HFFc6 (cell line): ENCODE measurements around the gene AUTS2. TPM values are rescaled to one million over a fixed set of nuclear protein-coding genes. Genes with fewer than 3 reads are reported as not detected.

Experiments
- DNase-seq: peaks from one replicate; pipeline ENCODE4 v3.0.0-alpha.2; 2018
- H3K27ac Mint-ChIP-seq: 2 replicates; pipeline ENCODE4 v1.8.0; 2020; ENCODE audit warnings: mild to moderate bottlenecking, mixed read lengths
- H3K27me3 Mint-ChIP-seq: 2 replicates; pipeline ENCODE4 v1.8.0; 2021; ENCODE audit warnings: mild to moderate bottlenecking, moderate library complexity, mixed read lengths; ENCODE audit not compliant: insufficient read depth
- H3K36me3 Mint-ChIP-seq: 2 replicates; pipeline ENCODE4 v1.8.0; 2021; ENCODE audit warnings: low read depth, mixed read lengths
- H3K4me1 Mint-ChIP-seq: 2 replicates; pipeline ENCODE4 v1.8.0; 2020; ENCODE audit warnings: low read depth, mixed read lengths
- H3K4me3 Mint-ChIP-seq: 2 replicates; pipeline ENCODE4 v1.8.0; 2020; ENCODE audit warnings: mild to moderate bottlenecking, moderate library complexity, mixed read lengths
- H3K9me3 Mint-ChIP-seq: 2 replicates; pipeline ENCODE4 v1.8.0; 2020; ENCODE audit warnings: mild to moderate bottlenecking, mixed read lengths
- CTCF ChIP-seq: fragments of 200-600 bp; sonication (generic); IDR thresholded peaks from 2 replicates; pipeline ENCODE4 v1.5.0; 2021; ENCODE audit warnings: antibody characterized with exemption, mild to moderate bottlenecking
- total RNA-seq, 6 experiments: library from RNA; stranded (reverse); fragmentation: NEBNext Ultra II Directional; extraction: Animal tissue kit (Norgen Biotek cat#: 25700); gene quantifications; 2 replicates in 1 of 6; 3 replicates in 5 of 6; pipeline ENCODE4 v1.2.3, GENCODE V29; 2021

The AUTS2 gene
- total RNA-seq, 6 experiments from 2014 or later, result 0.02 to 0.19 (median 0.16) TPM; not detected in 2

GRCh38 chr7:70060298-70061068, 462.2 kb downstream of the AUTS2 start:
- no peak for DNase-seq
- Mint-ChIP-seq H3K9me3 (peaks cover 52% of the 10 kb centered on the region), H3K36me3 (peaks cover 4% of the 10 kb centered on the region; the same call in 1 of the 2 replicates), H3K27ac (no peak overlapping the region), H3K4me3 (no peak overlapping the region), H3K27me3 (peaks cover 1% of the 10 kb centered on the region; the same call in 1 of the 2 replicates), H3K4me1 (no peaks in the 10 kb centered on the region)
- TF ChIP-seq CTCF, result no peak

DNA sequence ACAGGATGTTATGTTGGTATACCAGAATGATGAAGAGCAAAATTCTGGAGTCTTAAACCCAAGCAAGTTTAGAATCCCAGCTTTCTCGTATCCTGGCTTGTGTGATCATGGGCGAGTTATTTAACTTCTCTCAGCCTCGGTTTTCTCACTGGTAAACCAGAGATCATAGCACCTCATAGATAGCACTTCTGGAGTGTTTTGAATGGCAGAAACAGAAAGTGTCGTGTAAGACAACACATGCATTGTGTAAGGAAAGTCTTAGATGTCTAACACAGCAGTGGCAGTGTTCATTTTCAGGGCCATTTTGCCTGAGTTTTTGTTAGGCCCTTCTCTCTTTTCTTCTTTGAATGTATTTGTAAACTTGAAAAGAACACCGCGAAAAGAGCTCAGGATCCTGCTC, 465.1 kb downstream of the AUTS2 start:
- no peak for TF ChIP-seq CTCF
- no peak for DNase-seq
- Mint-ChIP-seq H3K4me3 (no peak overlapping the region), H3K27me3 (peaks cover 1% of the 10 kb centered on the region; the same call in 1 of the 2 replicates), H3K27ac (no peak overlapping the region), H3K4me1 (no peaks in the 10 kb centered on the region), H3K9me3 (peaks cover 44% of the 10 kb centered on the region), H3K36me3 (no peaks in the 10 kb centered on the region)

DNA sequence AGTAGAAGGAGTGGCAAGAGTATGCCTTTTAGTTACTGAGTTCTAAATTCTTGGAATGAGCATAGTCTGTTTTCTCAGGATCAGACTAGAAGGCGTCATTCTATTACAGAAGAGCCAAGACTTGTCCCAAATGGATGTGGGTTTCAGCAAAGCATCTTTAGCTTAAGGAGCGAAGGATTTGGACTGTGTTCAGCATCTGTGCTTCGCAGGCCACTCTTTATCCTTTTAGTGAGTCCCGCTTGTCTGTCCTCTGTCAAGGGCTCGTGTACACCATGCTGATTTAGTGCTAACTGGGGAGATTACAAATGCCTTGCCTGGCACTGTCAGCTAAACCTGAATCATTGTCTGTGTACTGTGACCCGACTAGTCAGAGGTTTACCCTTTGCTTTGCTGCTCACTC, 465.7 kb downstream of the AUTS2 start:
- H3K4me1 Mint-ChIP-seq, result no peaks in the 10 kb centered on the region
- no peak overlapping the region for H3K4me3 Mint-ChIP-seq
- H3K36me3 Mint-ChIP-seq, result no peaks in the 10 kb centered on the region
- no peak for TF ChIP-seq CTCF
- H3K27ac Mint-ChIP-seq, result no peak overlapping the region
- DNase-seq, result no peak
- H3K27me3 Mint-ChIP-seq, result peaks cover 1% of the 10 kb centered on the region; the same call in 1 of the 2 replicates
- H3K9me3 Mint-ChIP-seq, result peaks cover 48% of the 10 kb centered on the region

DNA sequence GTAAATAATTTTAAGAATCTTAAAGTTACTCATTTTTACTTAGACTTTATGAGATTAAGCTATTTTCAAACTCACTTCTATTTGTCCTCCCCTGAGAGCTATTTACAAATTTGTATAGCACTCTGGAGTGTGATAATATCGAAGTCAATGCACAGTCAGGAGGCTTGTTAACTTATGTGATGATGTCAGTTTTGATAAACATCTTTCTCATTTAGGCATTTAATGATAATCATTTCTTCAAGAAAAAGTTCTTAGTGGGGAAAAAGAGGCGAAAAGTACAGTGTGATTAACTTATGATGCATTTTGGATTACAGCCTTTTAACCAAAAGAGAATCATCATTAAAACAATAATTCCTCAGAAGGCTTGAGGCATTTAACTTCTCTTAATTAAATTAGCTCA, 468.6 kb downstream of the AUTS2 start:
- H3K27me3 Mint-ChIP-seq, result peaks cover 1% of the 10 kb centered on the region; the same call in 1 of the 2 replicates
- no peaks in the 10 kb centered on the region for H3K4me1 Mint-ChIP-seq
- TF ChIP-seq CTCF, result no peak
- H3K36me3 Mint-ChIP-seq, result no peaks in the 10 kb centered on the region
- H3K4me3 Mint-ChIP-seq, result no peak overlapping the region
- no peak overlapping the region for H3K27ac Mint-ChIP-seq
- peaks cover 56% of the 10 kb centered on the region for H3K9me3 Mint-ChIP-seq
- DNase-seq, result no peak

DNA sequence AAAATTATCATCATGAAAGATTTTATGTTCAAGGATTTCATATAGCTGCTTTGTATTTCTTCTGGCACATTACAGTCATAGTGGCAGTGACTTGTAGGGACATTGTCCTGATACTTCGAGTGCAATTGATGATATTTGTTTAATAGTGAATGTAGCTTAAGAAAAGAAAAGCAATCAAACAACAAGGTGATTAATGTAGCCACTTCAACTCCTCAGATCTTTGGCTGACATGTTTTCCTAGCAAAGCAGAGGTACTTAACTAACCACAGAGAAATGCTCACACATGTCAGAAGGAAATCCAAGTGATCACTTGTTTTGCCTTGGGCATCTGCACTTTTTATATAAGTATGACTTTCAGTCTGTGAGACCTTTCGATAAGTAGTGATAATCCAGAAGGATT, 470.3 kb downstream of the AUTS2 start:
- H3K4me3 Mint-ChIP-seq, result no peak overlapping the region
- no peak for TF ChIP-seq CTCF
- no peaks in the 10 kb centered on the region for H3K4me1 Mint-ChIP-seq
- no peaks in the 10 kb centered on the region for H3K27me3 Mint-ChIP-seq
- H3K36me3 Mint-ChIP-seq, result no peaks in the 10 kb centered on the region; the same call in 1 of the 2 replicates
- H3K27ac Mint-ChIP-seq, result no peak overlapping the region
- no peak for DNase-seq
- peaks cover 48% of the 10 kb centered on the region for H3K9me3 Mint-ChIP-seq
